ENCODE data around the gene SPAG9.
A peak's percentile ranks its signal among the peaks of the same experiment; 100 is the strongest.

The SPAG9 gene

GRCh38 chr17:50939542-50939794 lies 181.2 kb downstream of the SPAG9 start:
- DNase-seq (ENCODE audit: low read depth, low spot score): no peak

DNA sequence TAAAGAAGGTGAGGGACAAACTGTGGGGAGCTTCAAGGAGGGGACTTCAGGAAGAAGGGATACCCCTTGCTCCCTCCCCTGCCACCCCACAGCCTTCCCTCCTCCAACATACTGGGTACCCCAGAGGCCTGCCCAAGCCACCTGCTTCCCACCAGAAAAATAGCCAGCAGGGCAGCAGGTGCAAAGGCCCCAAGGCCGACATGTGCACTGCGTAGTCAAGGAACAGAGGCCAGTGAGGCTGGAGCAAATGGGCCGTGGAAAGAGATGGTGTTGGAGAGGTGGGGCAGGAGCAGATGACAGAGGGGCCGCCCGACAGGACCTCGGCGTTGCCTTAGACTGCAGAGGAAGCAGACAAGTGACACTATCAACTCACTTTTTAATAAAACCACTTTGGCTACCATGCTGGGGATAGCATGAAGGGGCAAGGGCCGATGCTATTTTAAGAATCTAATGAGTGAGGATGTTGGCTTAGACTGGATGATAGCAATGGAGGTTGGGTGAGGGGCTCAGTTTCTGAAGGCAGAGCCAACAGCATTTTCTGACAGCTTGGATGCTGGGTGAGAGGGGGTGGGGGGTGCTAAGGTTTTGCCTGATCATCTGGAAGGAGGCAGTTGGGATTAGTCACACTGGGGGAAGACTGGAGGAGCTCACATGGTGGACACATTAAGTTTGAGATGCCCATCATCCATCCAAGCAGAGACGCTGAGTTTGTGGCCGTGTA lies 181.7 kb downstream of the SPAG9 start:
- DNase-seq (ENCODE audit: low read depth, low spot score): no peak

GRCh38 chr17:50935996-50936266 lies 184.7 kb downstream of the SPAG9 start:
- DNase-seq (ENCODE audit: low read depth, low spot score): no peak

- DNase-seq (ENCODE audit: low read depth, low spot score): no peak
These were observed 185.3 kb downstream of the SPAG9 start for GRCh38 chr17:50935221-50935995.

DNA sequence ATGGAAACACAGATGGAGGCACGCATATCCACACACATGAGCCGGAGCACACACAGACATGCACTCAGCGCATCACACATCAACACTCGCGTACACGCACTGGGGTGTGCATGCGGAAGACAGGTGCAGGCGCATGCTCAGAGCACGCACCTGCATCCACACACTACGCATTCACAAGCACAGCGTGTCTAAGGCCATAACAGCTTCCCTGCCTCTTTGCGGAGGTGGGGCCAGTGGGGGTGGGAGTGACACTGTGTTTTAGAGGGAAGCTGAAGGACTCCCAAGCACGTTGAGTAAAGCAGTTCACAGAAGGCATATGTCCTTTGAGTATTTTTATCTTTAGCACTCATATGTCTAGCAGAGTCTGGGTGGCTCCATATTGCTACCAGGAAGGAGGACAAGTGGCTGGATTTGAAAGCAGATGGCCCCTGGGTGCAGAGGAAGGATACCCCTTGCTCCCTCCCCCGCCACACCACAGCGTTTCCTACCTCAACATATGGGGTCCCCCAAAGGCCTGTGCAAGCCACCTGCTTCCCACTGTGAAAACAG lies 185.9 kb downstream of the SPAG9 start:
- no peak for DNase-seq (ENCODE audit: low read depth, low spot score)

DNA sequence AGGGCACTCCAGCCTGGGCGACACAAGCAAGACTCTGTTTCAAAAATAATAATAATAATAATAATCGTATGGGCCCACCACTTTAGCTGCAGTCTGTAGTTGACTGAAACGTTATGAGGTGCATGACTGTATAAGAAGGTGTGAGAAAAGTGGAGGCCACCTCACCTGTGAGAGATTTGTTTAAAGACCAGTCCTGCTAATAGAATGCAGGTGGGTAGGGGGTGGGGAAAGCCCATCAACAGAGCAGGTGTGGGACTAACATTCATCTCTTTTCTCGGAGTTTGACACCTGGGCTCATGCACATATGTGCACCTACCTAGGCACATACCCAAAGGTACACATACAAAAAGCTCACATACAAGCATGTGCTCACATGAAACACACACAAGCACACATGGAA lies 186.5 kb downstream of the SPAG9 start:
- DNase-seq (ENCODE audit: low read depth, low spot score): no peak

DNA sequence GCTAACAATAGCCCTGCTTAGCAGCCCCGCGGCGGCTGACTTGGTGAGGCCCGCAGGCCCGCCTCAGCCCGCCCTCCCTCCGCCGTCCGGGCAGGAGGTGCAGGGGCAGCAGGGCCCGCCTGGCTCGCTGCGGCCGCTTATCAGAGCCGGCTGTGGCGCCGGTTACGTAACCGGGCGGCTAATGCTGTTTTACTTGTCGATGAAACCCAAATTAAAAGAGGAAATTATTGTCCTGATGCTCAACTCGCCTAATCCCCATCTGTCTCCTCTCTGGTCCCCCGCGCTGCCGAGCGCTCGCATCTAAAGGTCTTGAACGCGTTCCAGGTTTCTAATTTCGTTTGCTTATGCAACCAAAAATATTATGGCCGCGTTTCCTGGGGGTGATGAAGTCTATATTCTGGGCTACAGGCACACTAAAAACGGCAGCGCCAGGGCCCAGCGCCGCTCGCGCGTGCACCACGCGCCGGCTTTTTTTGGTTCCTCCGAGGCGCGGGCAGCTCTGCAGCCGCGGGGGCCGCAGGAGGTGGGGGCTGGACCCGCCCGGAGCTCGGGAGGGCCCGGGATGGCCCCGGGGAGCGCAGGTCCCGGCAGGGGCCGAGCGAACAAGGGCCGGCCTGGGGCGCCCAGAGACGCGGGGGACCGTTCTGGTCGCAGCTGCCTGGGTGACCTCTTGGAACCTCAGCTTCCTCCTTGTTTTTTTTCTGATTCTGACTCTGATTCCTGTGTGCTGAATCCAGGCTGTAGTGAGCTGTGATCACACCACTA lies 189.3 kb downstream of the SPAG9 start:
- DNase-seq (ENCODE audit: low read depth, low spot score): no peak

- no peak for DNase-seq (ENCODE audit: low read depth, low spot score)
These were observed 192.0 kb downstream of the SPAG9 start for GRCh38 chr17:50928646-50929045.

DNA sequence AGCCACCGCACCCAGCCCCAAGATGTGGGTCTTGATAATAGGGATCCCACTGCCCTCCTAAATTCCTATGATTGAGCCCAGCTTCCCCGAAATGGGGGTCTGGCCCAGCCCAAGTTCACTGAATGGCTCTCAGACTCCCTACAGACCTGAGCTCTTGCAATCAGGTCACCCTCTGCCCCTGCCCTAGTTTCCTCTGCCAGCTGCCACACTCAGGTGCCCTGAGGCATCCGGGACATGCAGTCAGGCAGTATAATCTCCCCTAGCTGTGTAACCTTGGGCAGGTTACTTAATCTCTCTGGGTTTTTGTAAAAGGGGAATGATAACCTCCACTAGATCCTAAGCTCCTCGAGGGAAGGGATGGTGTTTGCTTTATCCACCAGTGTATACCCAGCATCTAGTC lies 193.4 kb downstream of the SPAG9 start:
- no peak for DNase-seq (ENCODE audit: low read depth, low spot score)

DNA sequence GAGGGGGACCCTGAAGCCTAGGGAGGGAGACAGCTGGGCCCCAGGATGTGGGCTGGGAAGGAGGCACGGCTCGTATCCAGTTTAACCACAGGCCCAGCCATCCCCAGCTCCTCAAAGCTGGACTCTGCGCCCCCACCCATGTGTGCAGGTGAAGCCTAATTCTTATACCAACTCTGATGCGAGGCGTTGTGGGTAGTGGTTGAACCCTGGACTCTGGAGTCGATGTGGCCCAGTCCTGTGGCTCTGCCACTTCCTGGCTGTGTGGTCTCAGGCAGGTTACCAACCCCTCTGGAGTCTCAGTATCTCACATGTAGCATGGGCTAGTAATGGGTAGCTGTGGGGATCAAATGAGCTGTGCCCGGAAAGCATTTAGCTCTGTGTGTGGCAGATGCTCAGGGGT lies 194.1 kb downstream of the SPAG9 start:
- no peak for DNase-seq (ENCODE audit: low read depth, low spot score)

GRCh38 chr17:50925296-50925891 lies 195.3 kb downstream of the SPAG9 start:
- no peak for DNase-seq (ENCODE audit: low read depth, low spot score)

GRCh38 chr17:50924800-50925199 lies 195.9 kb downstream of the SPAG9 start:
- DNase-seq (ENCODE audit: low read depth, low spot score): no peak

GRCh38 chr17:50924300-50924699 lies 196.4 kb downstream of the SPAG9 start:
- DNase-seq (ENCODE audit: low read depth, low spot score): no peak

DNA sequence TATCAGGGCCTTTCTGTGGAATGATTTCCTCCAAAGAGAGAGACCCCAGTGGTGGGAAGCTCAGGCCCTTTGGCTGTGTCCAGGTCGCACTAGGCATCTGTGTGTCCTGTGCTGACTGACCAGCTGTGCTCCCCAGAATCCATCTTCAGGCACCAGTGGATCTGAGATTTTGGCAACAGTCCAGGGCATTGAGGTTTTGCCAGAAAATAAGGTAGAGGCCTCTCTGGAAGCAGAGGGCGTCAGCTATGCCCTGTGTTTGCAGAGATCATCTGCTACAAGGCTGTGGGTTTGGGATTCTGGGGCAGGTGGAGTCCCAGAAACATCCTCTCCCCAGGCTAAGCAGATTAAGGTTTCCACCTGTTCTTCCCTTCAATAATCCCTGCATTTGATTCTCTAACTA lies 197.1 kb downstream of the SPAG9 start:
- DNase-seq (ENCODE audit: low read depth, low spot score): no peak

- no peak for DNase-seq (ENCODE audit: low read depth, low spot score)
These were observed 197.8 kb downstream of the SPAG9 start for GRCh38 chr17:50922721-50923405.

DNA sequence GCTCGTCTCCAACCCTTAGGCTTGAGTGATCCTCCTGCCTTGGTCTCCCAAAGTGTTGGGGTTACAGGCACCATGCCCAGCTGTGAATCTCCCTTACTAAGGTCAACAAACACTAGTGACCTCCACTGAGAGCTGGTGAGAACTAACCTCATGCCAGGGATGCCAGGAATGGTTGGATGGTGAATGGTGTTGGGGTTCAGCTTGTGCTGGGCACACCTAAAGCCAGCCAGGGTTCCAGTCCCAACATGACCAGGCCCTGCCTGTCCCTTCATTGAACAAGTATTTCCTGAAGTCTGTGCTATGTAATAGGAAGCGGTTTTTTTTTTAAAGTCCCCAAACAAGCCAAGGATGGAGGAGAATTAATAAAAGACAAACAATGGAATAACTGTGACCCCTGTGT lies 198.6 kb downstream of the SPAG9 start:
- no peak for DNase-seq (ENCODE audit: low read depth, low spot score)

- no peak for DNase-seq (ENCODE audit: low read depth, low spot score)
These were observed 199.6 kb downstream of the SPAG9 start for GRCh38 chr17:50920891-50921586.

DNA sequence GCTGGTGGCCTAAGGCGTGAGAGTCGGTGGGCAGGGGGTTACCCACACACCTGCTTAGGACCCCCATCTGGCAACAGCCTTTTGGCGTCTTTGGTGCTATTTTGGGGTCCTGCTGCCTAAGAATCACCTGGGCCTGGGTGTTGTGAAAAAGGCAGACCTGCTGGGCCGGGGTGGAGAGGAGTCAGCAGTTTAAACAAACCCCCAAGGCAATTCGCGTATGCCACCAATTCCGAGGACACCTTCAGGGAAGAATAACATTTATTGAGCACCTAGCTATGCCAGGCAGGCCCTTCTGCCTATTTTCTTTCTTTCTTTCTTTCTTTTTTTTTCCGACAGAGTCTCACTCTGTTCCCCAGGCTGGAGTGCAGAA lies 200.6 kb downstream of the SPAG9 start:
- DNase-seq (ENCODE audit: low read depth, low spot score): no peak

DNA sequence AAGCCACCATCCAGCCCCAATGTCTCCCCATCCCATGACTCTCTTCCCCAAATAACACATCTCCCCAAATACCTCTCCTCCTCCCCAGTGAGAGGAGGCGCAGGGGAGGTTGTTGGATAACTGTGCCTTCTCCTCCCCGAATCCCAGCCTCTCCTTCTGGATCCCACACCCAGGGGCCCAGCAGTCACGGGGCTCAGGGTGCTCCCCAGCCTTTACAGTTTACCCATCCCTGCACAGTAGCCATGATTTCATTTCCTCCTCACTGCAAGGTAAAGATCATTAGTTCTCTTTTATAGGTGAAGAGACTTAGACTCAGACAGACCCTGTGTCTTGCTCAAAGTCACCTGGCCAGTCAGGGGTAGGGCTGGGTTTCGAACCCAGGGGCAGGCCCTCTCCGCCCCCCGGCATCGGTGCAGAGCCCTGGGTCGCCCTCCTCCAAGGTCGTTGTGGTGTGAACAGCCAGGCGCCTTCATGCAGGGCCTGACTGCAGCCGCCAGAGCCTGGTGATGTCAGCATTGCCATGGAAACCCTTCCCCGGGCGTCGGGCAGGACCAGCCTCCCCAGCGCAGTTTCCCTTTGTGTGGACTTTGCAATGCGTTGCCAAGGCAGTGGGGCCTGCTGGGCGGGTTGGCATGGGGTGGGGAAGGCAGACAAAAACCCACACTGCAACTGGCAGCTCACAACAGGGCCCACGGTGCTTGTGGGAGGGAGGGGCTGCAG lies 201.2 kb downstream of the SPAG9 start:
- peak; percentile 68 for DNase-seq (ENCODE audit: low read depth, low spot score)

GRCh38 chr17:50918933-50919296 lies 201.8 kb downstream of the SPAG9 start:
- no peak for DNase-seq (ENCODE audit: low read depth, low spot score)
